B cell (primary cell): Measurements from ENCODE around the gene ATP11A. TPM values are rescaled to one million over a fixed set of nuclear protein-coding genes. Genes with fewer than 3 reads are reported as not detected.

Experiments
- ATAC-seq: fragments of 200-7000 bp; cut with Tn5 transposase; one replicate; pipeline ENCODE4 v1.10.0; 2021; ENCODE audit warnings: low read depth, mild to moderate bottlenecking, moderate number of reproducible peaks, moderate library complexity
- CTCF ChIA-PET: fragments of 350-600 bp; sonication (Branson Sonifier 250); formaldehyde crosslinking; loops from one replicate; lab custom pipeline; 2021; ENCODE audit warnings: antibody characterized with exemption, inconsistent platforms; lab: Charles Lee
- POLR2A ChIA-PET: fragments of 350-600 bp; sonication (Branson Sonifier 250); formaldehyde crosslinking; loops from one replicate; lab custom pipeline; 2021; ENCODE audit warnings: antibody characterized with exemption; lab: Charles Lee
- DNase-seq: peaks from one replicate; pipeline ENCODE4 v3.0.0; 2013
- H2AFZ ChIP-seq: 2 replicates; pipeline ENCODE4 v1.6.1; 2012; ENCODE audit warnings: mild to moderate bottlenecking, low read depth, low read length; ENCODE audit not compliant: insufficient read depth, poor library complexity, severe bottlenecking
- H3K27ac ChIP-seq, 2 donors: 1 replicate in 1 of 2; 2 replicates in 1 of 2; pipeline ENCODE4 v1.5.1; 2012 to 2013; ENCODE audit warnings: low read length in 2 of 2, mild to moderate bottlenecking in 2 of 2, moderate library complexity in 1 of 2
- H3K27me3 ChIP-seq, 4 experiments: fragments of 200-600 bp in 1 of 4; sonication (generic) in 1 of 4; replicated peaks in 1 of 4; 1 replicate in 2 of 4; 2 replicates in 2 of 4; pipeline versions ENCODE4 v1.6.1 to v1.7.0; 2013 to 2016; ENCODE audit warnings: low read length in 3 of 4, mild to moderate bottlenecking in 2 of 4, mixed read lengths in 1 of 4, moderate library complexity in 1 of 4; ENCODE audit not compliant: insufficient read depth in 4 of 4, control insufficient read depth in 3 of 4; ENCODE audit errors: control extremely low read depth in 1 of 4
- H3K36me3 ChIP-seq, 2 experiments: replicated peaks in 1 of 2; 1 replicate in 1 of 2; 2 replicates in 1 of 2; pipeline versions ENCODE4 v1.6.1 to v1.7.1; 2013; ENCODE audit warnings: low read length in 1 of 2; ENCODE audit not compliant: insufficient read depth in 2 of 2, control insufficient read depth in 1 of 2; ENCODE audit errors: control extremely low read depth in 1 of 2, extremely low read depth in 1 of 2
- H3K4me1 ChIP-seq, 2 donors: fragments of 200-600 bp in 1 of 2; sonication (generic) in 1 of 2; 1 replicate in 1 of 2; 2 replicates in 1 of 2; pipeline versions ENCODE4 v1.5.1 to v1.6.1; 2013 to 2017; ENCODE audit warnings: low read length in 2 of 2; ENCODE audit not compliant: control insufficient read depth in 2 of 2, insufficient read depth in 2 of 2
- H3K4me2 ChIP-seq: replicated peaks from 2 replicates; pipeline ENCODE3; 2012; ENCODE audit warnings: mild to moderate bottlenecking, low read depth, low read length; ENCODE audit not compliant: poor library complexity, severe bottlenecking
- H3K4me3 ChIP-seq, 5 experiments: fragments of 200-600 bp in 1 of 5; sonication (generic) in 1 of 5; 1 replicate in 3 of 5; 2 replicates in 2 of 5; pipeline versions ENCODE4 v1.5.1 to v1.7.0; 2011 to 2016; ENCODE audit warnings: low read length in 4 of 5, mild to moderate bottlenecking in 4 of 5, low read depth in 2 of 5, control low read depth in 1 of 5, moderate library complexity in 1 of 5; ENCODE audit not compliant: insufficient read depth in 1 of 5; ENCODE audit errors: control extremely low read depth in 1 of 5, extremely low read depth in 1 of 5
- H3K79me2 ChIP-seq: fragments of 200-600 bp; sonication (generic); one replicate; pipeline ENCODE4 v1.6.0; 2016; ENCODE audit warnings: low read length; ENCODE audit not compliant: control insufficient read depth, insufficient read depth
- H3K9ac ChIP-seq: fragments of 200-600 bp; sonication (generic); 2 replicates; pipeline ENCODE4 v1.6.1; 2017; ENCODE audit warnings: mild to moderate bottlenecking, low read length, moderate library complexity
- H3K9me3 ChIP-seq, 3 donors: one replicate each; pipeline versions ENCODE4 v1.6.1 to v1.7.1; 2013; ENCODE audit warnings: low read length in 2 of 3; ENCODE audit not compliant: control insufficient read depth in 2 of 3, insufficient read depth in 1 of 3; ENCODE audit errors: control extremely low read depth in 1 of 3
- H4K20me1 ChIP-seq: 2 replicates; pipeline ENCODE4 v1.6.0; 2012; ENCODE audit warnings: mild to moderate bottlenecking, low read length; ENCODE audit not compliant: insufficient read depth, control insufficient read depth, poor library complexity, severe bottlenecking
- H3K27ac Mint-ChIP-seq: one replicate; pipeline ENCODE4 v1.8.0; 2021; ENCODE audit warnings: mixed read lengths
- H3K27me3 Mint-ChIP-seq: one replicate; pipeline ENCODE4 v1.8.0; 2021; ENCODE audit warnings: mixed read lengths
- H3K4me1 Mint-ChIP-seq: one replicate; pipeline ENCODE4 v1.8.0; 2021; ENCODE audit warnings: mixed read lengths
- H3K4me3 Mint-ChIP-seq: one replicate; pipeline ENCODE4 v1.8.0; 2021; ENCODE audit warnings: mixed read lengths
- H3K9me3 Mint-ChIP-seq: one replicate; pipeline ENCODE4 v1.8.0; 2022; ENCODE audit warnings: mixed read lengths; ENCODE audit not compliant: insufficient read depth
- EZH2 ChIP-seq: IDR thresholded peaks from 2 replicates; pipeline ENCODE4 v1.6.1; 2012; ENCODE audit warnings: borderline replicate concordance, low read depth, mild to moderate bottlenecking, moderate library complexity, low read length; ENCODE audit not compliant: insufficient read depth, poor library complexity, severe bottlenecking
- WGBS: methylation state at CpG from one replicate; pipeline ENCODE4 v1.1.5; 2013; ENCODE audit warnings: missing lambda C conversion rate; ENCODE audit not compliant: insufficient coverage; 5-methylcytosine and 5-hydroxymethylcytosine counted together
- intact Hi-C: fragments of 100-400 bp; cut with micrococcal nuclease; formaldehyde crosslinking; loops from one replicate; pipeline ENCODE4 v1.10.0; 2022
- polyA plus RNA-seq: library from polyadenylated mRNA; depleted of rRNA; stranded (reverse); fragments of >200 nt; gene quantifications from 2 replicates; pipeline ENCODE4 v1.2.3, GENCODE V29; 2012
- total RNA-seq, 2 donors: library from RNA; stranded (reverse); fragments of 120-200 nt in 1 of 2; gene quantifications; 1 replicate in 1 of 2; 2 replicates in 1 of 2; pipeline versions ENCODE4 v1.2.3 to v1.2.4, GENCODE V29; 2013 to 2022
- TF ChIP-seq, protein P1 (sequence below): fragments of 200-600 bp; IDR thresholded peaks from one replicate; pipeline ENCODE4 v1.8.0; 2022; ENCODE audit warnings: antibody characterized with exemption, mild to moderate bottlenecking

ATP11A gene
- total and polyA plus RNA-seq, 2 donors (not counting 1 experiment from before 2014, with no cell fraction given), result 36.9 to 60.3 TPM

DNA sequence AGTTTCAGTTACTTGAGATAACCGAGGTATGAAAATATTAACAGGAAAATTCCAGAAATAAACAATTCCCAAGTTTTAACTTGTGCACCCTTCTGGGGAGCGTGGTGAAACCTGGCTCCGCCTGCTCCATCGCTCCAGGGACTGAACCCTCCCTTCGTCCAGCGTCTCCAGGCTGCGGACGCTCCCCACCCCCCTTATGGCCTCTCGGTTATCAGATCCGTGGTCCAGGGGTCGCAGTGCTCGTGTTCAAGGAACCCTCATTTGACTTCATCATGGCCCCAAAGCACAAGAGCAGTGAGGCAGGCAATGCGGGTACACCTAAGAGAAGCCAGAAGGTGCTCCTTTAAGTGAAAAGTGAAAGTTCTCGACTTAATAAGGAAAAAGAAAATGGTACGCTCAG, 71.1 kb downstream of the ATP11A start:
- no peak overlapping the region for H3K27ac Mint-ChIP-seq

More for the DNA sequence above, 71.1 kb downstream of the ATP11A start:
- Mint-ChIP-seq H3K4me3 (no peak overlapping the region), H3K9me3 (no peaks in the 10 kb centered on the region), H3K4me1 (peaks cover 2% of the 10 kb centered on the region), H3K27me3 (no peaks in the 10 kb centered on the region)
- no peaks in the 10 kb centered on the region for H3K36me3 ChIP-seq
- 91% methylated on average over 13 of the region's 15 CpGs for WGBS
- no peaks in the 10 kb centered on the region for H4K20me1 ChIP-seq
- CTCF ChIA-PET, result no interaction called here
- peaks cover 0 to 5% (median 1%) of the 10 kb centered on the region in 3 donors for H3K9me3 ChIP-seq
- H3K9ac ChIP-seq, result no peak overlapping the region
- H3K4me2 ChIP-seq, result no peak overlapping the region
- H3K79me2 ChIP-seq, result no peaks in the 10 kb centered on the region
- intact Hi-C loops, result no loop called here
- ATAC-seq, result no peak
- no peak for DNase-seq
- no peaks in the 10 kb centered on the region for H3K27me3 ChIP-seq
- no peak overlapping the region for H3K27ac ChIP-seq
- TF ChIP-seq, protein P1, sequence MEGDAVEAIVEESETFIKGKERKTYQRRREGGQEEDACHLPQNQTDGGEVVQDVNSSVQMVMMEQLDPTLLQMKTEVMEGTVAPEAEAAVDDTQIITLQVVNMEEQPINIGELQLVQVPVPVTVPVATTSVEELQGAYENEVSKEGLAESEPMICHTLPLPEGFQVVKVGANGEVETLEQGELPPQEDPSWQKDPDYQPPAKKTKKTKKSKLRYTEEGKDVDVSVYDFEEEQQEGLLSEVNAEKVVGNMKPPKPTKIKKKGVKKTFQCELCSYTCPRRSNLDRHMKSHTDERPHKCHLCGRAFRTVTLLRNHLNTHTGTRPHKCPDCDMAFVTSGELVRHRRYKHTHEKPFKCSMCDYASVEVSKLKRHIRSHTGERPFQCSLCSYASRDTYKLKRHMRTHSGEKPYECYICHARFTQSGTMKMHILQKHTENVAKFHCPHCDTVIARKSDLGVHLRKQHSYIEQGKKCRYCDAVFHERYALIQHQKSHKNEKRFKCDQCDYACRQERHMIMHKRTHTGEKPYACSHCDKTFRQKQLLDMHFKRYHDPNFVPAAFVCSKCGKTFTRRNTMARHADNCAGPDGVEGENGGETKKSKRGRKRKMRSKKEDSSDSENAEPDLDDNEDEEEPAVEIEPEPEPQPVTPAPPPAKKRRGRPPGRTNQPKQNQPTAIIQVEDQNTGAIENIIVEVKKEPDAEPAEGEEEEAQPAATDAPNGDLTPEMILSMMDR, result no peak
- no peak for TF ChIP-seq EZH2
- H3K4me3 ChIP-seq, result no peak overlapping the region
- H2AFZ ChIP-seq, result no peak overlapping the region
- POLR2A ChIA-PET, result no interaction called here
- no peaks in the 10 kb centered on the region for H3K4me1 ChIP-seq
